ENCODE measurements around the gene METTL6.
"Not testable (repeated sequence)": the region's sequence is repeated elsewhere in the genome, so short reads cannot be mapped to it uniquely, and the experiment has no call there.

Gene METTL6

GRCh38 chr3:15385901-15386653 is 41.3 kb downstream of the METTL6 start:
- no peak for TF ChIP-seq ZFX (IDR thresholded peaks at IDR 0.05)
- TF ChIP-seq, protein P1, sequence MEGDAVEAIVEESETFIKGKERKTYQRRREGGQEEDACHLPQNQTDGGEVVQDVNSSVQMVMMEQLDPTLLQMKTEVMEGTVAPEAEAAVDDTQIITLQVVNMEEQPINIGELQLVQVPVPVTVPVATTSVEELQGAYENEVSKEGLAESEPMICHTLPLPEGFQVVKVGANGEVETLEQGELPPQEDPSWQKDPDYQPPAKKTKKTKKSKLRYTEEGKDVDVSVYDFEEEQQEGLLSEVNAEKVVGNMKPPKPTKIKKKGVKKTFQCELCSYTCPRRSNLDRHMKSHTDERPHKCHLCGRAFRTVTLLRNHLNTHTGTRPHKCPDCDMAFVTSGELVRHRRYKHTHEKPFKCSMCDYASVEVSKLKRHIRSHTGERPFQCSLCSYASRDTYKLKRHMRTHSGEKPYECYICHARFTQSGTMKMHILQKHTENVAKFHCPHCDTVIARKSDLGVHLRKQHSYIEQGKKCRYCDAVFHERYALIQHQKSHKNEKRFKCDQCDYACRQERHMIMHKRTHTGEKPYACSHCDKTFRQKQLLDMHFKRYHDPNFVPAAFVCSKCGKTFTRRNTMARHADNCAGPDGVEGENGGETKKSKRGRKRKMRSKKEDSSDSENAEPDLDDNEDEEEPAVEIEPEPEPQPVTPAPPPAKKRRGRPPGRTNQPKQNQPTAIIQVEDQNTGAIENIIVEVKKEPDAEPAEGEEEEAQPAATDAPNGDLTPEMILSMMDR (conservative IDR thresholded peaks at IDR 0.05), result no peak
- H3K27ac ChIP-seq, result no peak overlapping the region

- not testable (repeated sequence) for H3K27ac ChIP-seq
These were observed 42.1 kb downstream of the METTL6 start for GRCh38 chr3:15385238-15385695.

DNA sequence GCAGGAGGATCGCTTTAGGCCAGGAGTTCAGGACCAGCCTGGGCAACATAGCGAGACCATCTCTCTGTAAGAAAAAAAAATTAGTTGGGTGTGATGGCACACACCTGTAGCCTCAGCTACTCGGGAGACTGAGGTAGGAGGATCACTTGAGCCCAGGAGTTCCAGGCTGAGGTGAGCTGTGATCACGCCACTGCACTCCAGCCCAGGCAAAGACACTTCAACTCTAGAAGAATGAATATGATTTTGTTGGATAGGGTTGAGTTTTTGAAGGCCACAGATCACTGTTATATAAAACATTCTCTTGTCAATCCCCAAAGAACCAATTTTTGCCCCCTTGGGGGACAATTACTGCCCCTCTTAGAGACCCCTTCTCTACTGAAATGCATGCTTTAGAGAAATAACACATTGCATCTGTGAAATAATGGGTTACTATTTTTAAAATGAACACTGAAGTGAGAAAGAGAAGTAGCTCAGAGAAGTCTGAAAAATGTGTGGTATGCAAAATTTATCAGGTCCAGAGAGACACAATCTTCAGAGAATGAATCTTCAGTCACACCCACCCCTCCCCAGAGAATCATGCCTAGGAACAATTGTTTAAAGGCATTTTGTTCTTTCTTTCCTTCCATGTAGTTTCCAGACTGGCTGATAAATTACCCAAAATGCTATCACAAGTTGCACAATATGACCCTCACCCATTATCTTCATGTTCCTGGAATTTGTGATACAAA is 42.7 kb downstream of the METTL6 start:
- TF ChIP-seq, protein P1 (conservative IDR thresholded peaks at IDR 0.05), result no peak
- no peak overlapping the region for H3K27ac ChIP-seq

DNA sequence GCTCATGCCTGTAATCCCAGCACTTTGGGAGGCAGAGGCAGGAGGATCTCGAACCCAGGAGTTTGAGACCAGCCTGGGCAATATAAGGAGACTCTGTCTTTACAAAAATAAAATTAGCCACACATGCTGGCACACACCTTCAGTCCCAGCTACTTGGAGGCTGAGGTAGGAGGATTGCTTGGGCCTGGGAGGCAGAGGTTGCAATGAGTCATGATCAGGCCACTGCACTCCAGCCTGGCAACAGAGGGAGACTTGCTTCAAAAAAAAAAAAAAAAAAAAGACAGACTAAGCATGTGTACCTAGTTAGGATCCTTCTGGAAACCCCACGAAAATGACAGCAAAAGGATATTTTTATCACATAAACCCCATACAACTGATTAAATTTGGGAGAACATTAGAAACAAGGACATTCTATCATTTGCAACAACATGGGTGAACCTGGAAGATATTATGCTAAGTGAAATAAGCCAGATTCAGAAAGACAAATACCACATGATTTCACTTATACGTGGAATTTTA is 44.9 kb downstream of the METTL6 start:
- H3K27ac ChIP-seq, result no peak overlapping the region
- TF ChIP-seq ZFX (IDR thresholded peaks at IDR 0.05), result no peak
- TF ChIP-seq, protein P1 (conservative IDR thresholded peaks at IDR 0.05), result no peak

- TF ChIP-seq, protein P1 (conservative IDR thresholded peaks at IDR 0.05), result no peak
- TF ChIP-seq ZFX (IDR thresholded peaks at IDR 0.05), result no peak
- H3K27ac ChIP-seq, result no peak overlapping the region
These were observed 46.1 kb downstream of the METTL6 start for GRCh38 chr3:15380980-15381890.

GRCh38 chr3:15377961-15378791 is 49.2 kb downstream of the METTL6 start:
- TF ChIP-seq ZFX (IDR thresholded peaks at IDR 0.05), result no peak
- TF ChIP-seq, protein P1 (conservative IDR thresholded peaks at IDR 0.05), result peak; percentile 92
- H3K27ac ChIP-seq, result no peak overlapping the region

Data from C4-2B (cell line).